ENCODE results near the gene VPS39.

VPS39 gene

GRCh38 chr15:42198516-42198915 lies 9.6 kb downstream of the VPS39 start:
- DNase-seq (ENCODE audit: low read depth in 2 of 2) = no peak

DNA sequence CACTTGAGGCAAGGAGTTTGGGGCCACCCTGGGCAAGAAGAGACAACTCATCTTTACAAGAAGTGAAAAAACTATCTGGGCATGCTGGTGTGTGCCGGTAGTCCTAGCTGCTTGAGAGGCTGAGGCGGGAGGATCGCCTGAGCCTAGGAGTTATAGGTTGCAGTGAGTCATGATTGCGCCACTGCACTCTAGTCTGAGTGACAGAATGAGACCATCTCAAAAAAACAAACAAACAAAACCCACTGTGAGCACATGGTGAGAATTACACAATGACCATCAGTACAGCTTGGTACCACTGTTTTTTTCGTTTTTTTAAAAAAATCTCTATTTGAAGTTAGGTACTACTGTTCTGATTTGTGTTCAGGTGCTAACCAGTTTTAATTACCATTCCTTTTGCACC lies 13.6 kb downstream of the VPS39 start:
- no peak for DNase-seq (ENCODE audit: low read depth in 2 of 2)

- DNase-seq (ENCODE audit: low read depth in 2 of 2) = no peak
These were observed 14.7 kb downstream of the VPS39 start for GRCh38 chr15:42193383-42193782.

GRCh38 chr15:42191610-42192346 lies 16.3 kb downstream of the VPS39 start:
- no peak for DNase-seq (ENCODE audit: low read depth in 2 of 2)

- DNase-seq (ENCODE audit: low read depth in 2 of 2) = no peak
These were observed 17.7 kb downstream of the VPS39 start for GRCh38 chr15:42190370-42190769.

- no peak for DNase-seq (ENCODE audit: low read depth in 2 of 2)
These were observed 22.3 kb downstream of the VPS39 start for GRCh38 chr15:42185801-42186200.

GRCh38 chr15:42184736-42185135 lies 23.4 kb downstream of the VPS39 start:
- no peak for DNase-seq (ENCODE audit: low read depth in 2 of 2)

DNA sequence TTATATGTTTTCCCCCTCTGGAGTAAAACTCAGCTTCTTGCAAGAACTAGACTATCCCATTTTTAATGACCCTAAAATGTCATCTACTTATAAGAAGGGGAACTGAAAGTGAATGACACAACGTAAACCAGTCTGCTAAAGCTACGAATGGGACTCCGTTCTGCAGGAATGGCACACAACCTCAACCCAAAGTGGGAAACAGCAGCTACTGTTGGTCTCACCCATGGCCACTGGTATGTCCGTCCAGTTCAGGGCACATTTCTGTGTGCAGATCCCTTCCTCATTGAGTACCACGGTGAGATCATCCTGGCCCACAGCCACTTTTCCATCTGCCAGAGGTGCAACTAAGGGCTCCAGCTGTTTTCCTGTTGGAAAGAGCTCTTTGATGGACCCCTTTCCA lies 23.8 kb downstream of the VPS39 start:
- no peak for DNase-seq (ENCODE audit: low read depth in 2 of 2)

DNA sequence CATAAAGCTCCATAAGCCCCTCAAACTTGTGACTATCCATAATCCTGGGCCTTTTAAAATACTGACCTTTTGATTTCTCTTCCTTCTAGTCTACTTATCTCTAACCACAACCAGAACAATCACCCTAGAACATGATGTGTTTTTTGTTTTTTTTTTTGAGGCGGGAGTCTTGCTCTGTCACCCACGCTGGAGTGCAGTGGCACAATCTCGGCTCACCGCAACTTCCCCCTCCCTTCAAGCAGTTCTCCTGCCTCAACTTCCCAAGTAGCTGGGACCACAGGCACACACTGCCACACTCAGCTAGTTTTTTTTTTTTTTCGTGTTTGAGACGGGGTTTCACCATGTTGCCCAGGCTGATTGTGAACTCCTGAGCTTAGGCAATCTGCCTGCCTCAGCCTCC lies 25.1 kb downstream of the VPS39 start:
- no peak for DNase-seq (ENCODE audit: low read depth in 2 of 2)

DNA sequence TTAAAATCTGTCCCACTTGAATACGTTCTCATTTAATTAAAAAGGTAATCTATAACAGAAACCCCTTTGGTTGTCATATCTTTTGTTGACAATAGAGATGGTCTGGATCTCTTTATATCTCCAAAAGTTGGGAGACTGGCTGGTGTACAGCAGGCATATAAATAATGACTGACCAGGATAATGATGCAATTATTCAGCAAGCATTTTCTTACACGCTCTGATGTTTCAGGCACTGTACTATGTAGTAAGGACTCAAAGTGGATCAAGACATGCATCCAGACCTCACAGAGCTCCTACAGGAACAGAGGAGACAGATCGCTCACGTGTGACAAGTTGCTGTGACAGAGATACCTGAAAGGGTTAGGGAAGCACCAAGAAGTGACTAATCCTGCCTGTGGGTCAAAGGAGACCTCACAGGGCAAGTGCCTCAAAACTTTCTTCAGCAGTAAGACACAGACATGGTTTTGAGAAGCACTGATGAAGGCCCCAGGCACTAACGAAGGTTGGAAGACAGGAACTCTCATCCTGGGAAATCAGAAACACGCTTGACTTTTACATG lies 25.7 kb downstream of the VPS39 start:
- no peak for DNase-seq (ENCODE audit: low read depth in 2 of 2)

- DNase-seq (ENCODE audit: low read depth in 2 of 2) = no peak
These were observed 30.0 kb downstream of the VPS39 start for GRCh38 chr15:42178056-42178455.

GRCh38 chr15:42175671-42176070 lies 32.4 kb downstream of the VPS39 start:
- DNase-seq (ENCODE audit: low read depth in 2 of 2) = no peak

DNA sequence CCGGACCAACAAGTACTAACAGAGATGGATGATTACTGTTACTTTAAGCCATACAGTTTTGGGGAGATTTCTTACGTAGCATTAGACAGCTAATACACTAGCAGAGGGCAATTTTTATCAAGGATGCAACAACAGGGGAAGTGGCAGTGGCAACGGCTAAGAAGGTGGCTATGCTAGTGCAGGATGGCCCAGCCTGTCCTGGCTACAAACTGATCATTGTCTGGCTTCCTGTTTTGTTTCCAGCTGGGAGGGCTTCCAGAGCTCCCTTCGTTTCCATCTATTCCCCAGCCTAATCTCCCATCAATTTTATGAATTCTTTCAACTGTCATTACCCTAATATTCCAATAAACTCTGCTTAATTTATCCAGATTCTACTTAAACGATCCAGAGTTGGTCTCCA lies 35.6 kb downstream of the VPS39 start:
- DNase-seq (ENCODE audit: low read depth in 2 of 2) = no peak

- DNase-seq (ENCODE audit: low read depth in 2 of 2) = no peak
These were observed 36.3 kb downstream of the VPS39 start for GRCh38 chr15:42171795-42172194.

- DNase-seq (ENCODE audit: low read depth in 2 of 2) = no peak
These were observed 37.0 kb downstream of the VPS39 start for GRCh38 chr15:42171122-42171521.

GRCh38 chr15:42166225-42166940 lies 41.7 kb downstream of the VPS39 start:
- DNase-seq (ENCODE audit: low read depth in 2 of 2) = no peak

DNA sequence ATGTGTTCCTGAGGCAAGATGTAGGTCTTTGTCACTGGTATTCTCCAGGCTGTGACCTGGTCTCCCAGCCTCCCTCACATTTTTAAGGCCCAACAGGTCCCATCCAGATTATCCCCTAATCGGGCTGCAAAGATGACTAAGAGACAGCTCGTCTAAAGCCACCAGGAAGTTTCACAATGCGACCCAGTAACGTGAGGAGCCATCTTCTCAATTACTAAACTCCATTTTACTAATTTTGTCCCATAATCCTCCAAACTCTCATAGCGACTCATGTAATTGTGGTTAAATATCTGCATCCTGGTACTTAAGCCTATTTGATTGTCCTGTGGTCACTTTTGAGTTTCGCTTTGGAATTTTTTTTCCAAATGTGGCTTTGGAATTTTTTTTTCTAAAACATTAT lies 43.0 kb downstream of the VPS39 start:
- DNase-seq (ENCODE audit: low read depth in 2 of 2) = no peak

- DNase-seq (ENCODE audit: low read depth in 2 of 2) = no peak
These were observed 44.1 kb downstream of the VPS39 start for GRCh38 chr15:42163947-42164550.

- no peak for DNase-seq (ENCODE audit: low read depth in 2 of 2)
These were observed 44.8 kb downstream of the VPS39 start for GRCh38 chr15:42163291-42163690.

DNA sequence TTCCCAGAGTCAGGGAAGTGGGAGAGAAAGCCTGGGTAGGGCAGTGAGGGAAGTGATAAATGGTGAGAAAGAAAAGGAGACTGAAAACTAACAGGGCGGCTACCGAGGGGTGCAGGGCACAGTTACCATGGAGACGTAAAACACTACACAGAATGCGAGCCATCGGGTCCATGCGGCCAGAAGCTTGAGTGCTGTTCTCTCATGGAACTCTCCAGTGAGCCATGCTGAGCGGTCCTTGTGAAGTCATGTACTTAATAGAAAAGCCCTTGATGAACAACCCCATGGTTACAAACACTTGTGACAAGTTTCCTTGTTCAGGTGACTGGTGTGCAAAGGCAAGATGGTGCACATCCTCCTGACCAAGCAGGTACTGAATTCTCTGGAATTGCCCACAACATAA lies 48.0 kb downstream of the VPS39 start:
- DNase-seq (ENCODE audit: low read depth in 2 of 2) = no peak

DNA sequence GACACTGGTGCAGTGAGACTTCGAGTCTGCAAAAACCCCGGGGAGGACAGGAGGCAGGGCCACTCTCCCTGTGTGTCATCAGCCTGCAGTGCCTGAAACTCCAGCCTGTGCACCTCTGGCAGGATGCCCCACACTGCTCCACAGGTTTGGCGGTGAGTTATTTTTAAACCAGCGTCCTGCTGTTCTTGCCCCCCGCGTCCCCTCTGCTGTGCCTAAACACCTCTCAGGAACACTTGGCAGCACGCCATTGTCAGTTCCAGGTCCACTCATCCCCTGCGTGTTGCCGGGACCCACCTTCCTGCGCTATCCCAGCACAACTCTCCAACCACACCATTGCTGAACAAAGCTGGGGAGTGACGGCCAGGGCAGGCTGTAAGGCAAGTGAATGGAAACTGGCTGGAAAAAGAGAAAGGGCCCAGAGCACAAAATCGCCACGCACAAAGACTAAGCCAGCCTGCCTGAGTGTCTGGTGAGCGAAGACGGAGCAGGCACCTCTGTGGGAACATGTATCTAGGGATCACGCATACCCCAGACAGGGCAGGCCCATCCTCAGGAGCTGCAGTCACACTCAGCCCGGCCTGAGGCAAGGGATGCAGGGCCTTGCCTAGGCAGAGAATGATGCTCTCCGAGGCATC lies 48.6 kb downstream of the VPS39 start:
- DNase-seq (ENCODE audit: low read depth in 2 of 2) = no peak

DNA sequence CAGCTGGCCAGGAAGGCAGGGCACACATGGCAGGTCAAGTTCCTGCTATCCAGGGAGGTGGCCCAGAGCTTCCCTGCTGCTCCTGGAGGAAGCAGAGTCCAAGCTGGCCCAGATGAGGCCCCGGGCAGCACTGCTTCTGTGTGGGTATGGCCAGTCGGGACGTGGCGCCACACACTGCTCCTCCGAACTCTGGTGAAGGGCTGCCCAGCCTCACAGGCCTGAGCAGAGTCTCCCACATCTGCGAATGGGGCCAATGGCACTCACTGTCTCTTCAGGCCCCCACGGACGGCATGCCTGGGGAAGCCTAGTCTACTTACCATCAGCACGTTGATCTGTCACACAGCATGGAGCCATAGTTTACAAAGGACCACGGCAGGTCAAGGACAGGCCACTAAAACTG lies 49.2 kb downstream of the VPS39 start:
- DNase-seq (ENCODE audit: low read depth in 2 of 2) = no peak
